WTC11 (cell line): ENCODE measurements around the gene CDK5RAP2. TPM values are rescaled to one million over a fixed set of nuclear protein-coding genes. Genes with fewer than 3 reads are reported as not detected.

Experiments used
- ATAC-seq: fragments of 200-7000 bp; cut with Tn5 transposase; 2 replicates; pipeline ENCODE4 v1.10.0; 2021; ENCODE audit warnings: mild to moderate bottlenecking, moderate library complexity
- CTCF ChIA-PET: fragments of 300-600 bp; sonication (Branson Sonifier 250); formaldehyde crosslinking; loops from one replicate; lab custom pipeline; 2021; ENCODE audit warnings: antibody characterized with exemption; lab: Charles Lee
- POLR2A ChIA-PET: fragments of 350-600 bp; sonication (Branson Sonifier 250); formaldehyde crosslinking; loops from one replicate; lab custom pipeline; 2021; ENCODE audit warnings: antibody characterized with exemption; lab: Charles Lee
- DNase-seq: peaks from one replicate; pipeline ENCODE4 v3.0.0; 2021; ENCODE audit warnings: low spot score
- H3K27ac Mint-ChIP-seq: 2 replicates; pipeline ENCODE4 v1.8.0; 2021; ENCODE audit warnings: mixed read lengths
- H3K27me3 Mint-ChIP-seq: 2 replicates; pipeline ENCODE4 v1.8.0; 2021; ENCODE audit warnings: low read depth, mild to moderate bottlenecking, moderate library complexity, mixed read lengths
- H3K36me3 Mint-ChIP-seq: 2 replicates; pipeline ENCODE4 v1.8.0; 2021; ENCODE audit warnings: mixed read lengths
- H3K4me1 Mint-ChIP-seq: 2 replicates; pipeline ENCODE4 v1.8.0; 2022; ENCODE audit warnings: mixed read lengths
- H3K4me3 Mint-ChIP-seq: 2 replicates; pipeline ENCODE4 v1.8.0; 2021; ENCODE audit warnings: mild to moderate bottlenecking, moderate library complexity, mixed read lengths
- H3K9me3 Mint-ChIP-seq: 2 replicates; pipeline ENCODE4 v1.8.0; 2021; ENCODE audit warnings: mixed read lengths
- CDX4 ChIP-seq: fragments of 250-450 bp; sonication (Bioruptor Pico); IDR thresholded peaks from 2 replicates; pipeline ENCODE4 v1.9.0; 2021; ENCODE audit warnings: moderate library complexity, mild to moderate bottlenecking, inconsistent platforms, borderline replicate concordance
- ERG ChIP-seq: fragments of 250-450 bp; sonication (Bioruptor Pico); IDR thresholded peaks from 2 replicates; pipeline ENCODE4 v1.8.0; 2021; ENCODE audit warnings: mild to moderate bottlenecking
- ESRRA ChIP-seq: sonication (generic); formaldehyde crosslinking; IDR thresholded peaks from 2 replicates; pipeline ENCODE4 v1.8.1; 2022; ENCODE audit warnings: mild to moderate bottlenecking, missing genetic modification reagents, borderline replicate concordance
- HMGA2 ChIP-seq: fragments of 250-450 bp; sonication (Bioruptor Pico); IDR thresholded peaks from 2 replicates; pipeline ENCODE4 v1.4.0; 2021; ENCODE audit warnings: mild to moderate bottlenecking, moderate library complexity
- MLX ChIP-seq: sonication (generic); formaldehyde crosslinking; IDR thresholded peaks from 2 replicates; pipeline ENCODE4 v1.8.1; 2023; ENCODE audit warnings: mild to moderate bottlenecking, missing genetic modification reagents, moderate library complexity
- NFYB ChIP-seq: sonication (generic); formaldehyde crosslinking; conservative IDR thresholded peaks from 2 replicates; pipeline ENCODE4 v1.8.0; 2022; ENCODE audit warnings: low read depth, missing genetic modification reagents
- PRRX2 ChIP-seq: fragments of 250-450 bp; sonication (Bioruptor Pico); IDR thresholded peaks from 2 replicates; pipeline ENCODE4 v1.8.0; 2021; ENCODE audit warnings: mild to moderate bottlenecking
- RORB ChIP-seq: fragments of 250-450 bp; sonication (Bioruptor Pico); IDR thresholded peaks from 2 replicates; pipeline ENCODE4 v1.9.0; 2021; ENCODE audit warnings: mild to moderate bottlenecking
- SMAD3 ChIP-seq: sonication (generic); formaldehyde crosslinking; IDR thresholded peaks from 2 replicates; pipeline ENCODE4 v1.8.0; 2022; ENCODE audit warnings: missing genetic modification reagents, mild to moderate bottlenecking, borderline replicate concordance
- TEAD1 ChIP-seq: sonication (generic); formaldehyde crosslinking; IDR thresholded peaks from 2 replicates; pipeline ENCODE4 v1.8.0; 2022; ENCODE audit warnings: mild to moderate bottlenecking, missing genetic modification reagents
- TEAD4 ChIP-seq: sonication (generic); formaldehyde crosslinking; IDR thresholded peaks from 2 replicates; pipeline ENCODE4 v1.8.0; 2022; ENCODE audit warnings: mild to moderate bottlenecking, missing genetic modification reagents
- USF1 ChIP-seq: sonication (generic); formaldehyde crosslinking; IDR thresholded peaks from 2 replicates; pipeline ENCODE4 v1.8.0; 2022; ENCODE audit warnings: mild to moderate bottlenecking, missing genetic modification reagents
- ZBTB43 ChIP-seq: sonication (generic); formaldehyde crosslinking; IDR thresholded peaks from 2 replicates; pipeline ENCODE4 v1.8.1; 2023; ENCODE audit warnings: mild to moderate bottlenecking, missing genetic modification reagents
- ZNF121 ChIP-seq: sonication (generic); formaldehyde crosslinking; IDR thresholded peaks from 2 replicates; pipeline ENCODE4 v1.8.0; 2023; ENCODE audit warnings: missing genetic modification reagents
- ZNF317 ChIP-seq: sonication (generic); formaldehyde crosslinking; IDR thresholded peaks from 2 replicates; pipeline ENCODE4 v1.8.1; 2023; ENCODE audit warnings: low read depth, mild to moderate bottlenecking, moderate library complexity, missing genetic modification reagents, borderline replicate concordance
- total RNA-seq: library from RNA; stranded (reverse); gene quantifications from 3 replicates; pipeline ENCODE4 v1.2.3, GENCODE V29; 2021
- TF ChIP-seq, protein P1 (sequence below): sonication (generic); formaldehyde crosslinking; IDR thresholded peaks from 2 replicates; pipeline ENCODE4 v1.8.1; 2023; ENCODE audit warnings: mild to moderate bottlenecking, moderate library complexity, missing genetic modification reagents
- TF ChIP-seq, protein P2 (sequence below): sonication (generic); formaldehyde crosslinking; IDR thresholded peaks from 2 replicates; pipeline ENCODE4 v1.8.0; 2022; ENCODE audit warnings: mild to moderate bottlenecking, missing genetic modification reagents
- TF ChIP-seq, protein P3 (sequence below): sonication (generic); formaldehyde crosslinking; IDR thresholded peaks from 2 replicates; pipeline ENCODE4 v1.8.1; 2022; ENCODE audit warnings: low read depth, missing genetic modification reagents, borderline replicate concordance
- TF ChIP-seq, protein P4 (sequence below): sonication (generic); formaldehyde crosslinking; IDR thresholded peaks from 2 replicates; pipeline ENCODE4 v1.8.1; 2023; ENCODE audit warnings: mild to moderate bottlenecking, missing genetic modification reagents, borderline replicate concordance
- TF ChIP-seq, protein P5 (sequence below): fragments of 200-600 bp; IDR thresholded peaks from 2 replicates; pipeline ENCODE4 v1.8.0; 2022; ENCODE audit warnings: antibody characterized with exemption

Gene CDK5RAP2
- total RNA-seq, 1 experiment from 2014 or later, result 48.3 TPM

- no peaks in the 10 kb centered on the region for H3K27me3 Mint-ChIP-seq
- H3K9me3 Mint-ChIP-seq, result no peaks in the 10 kb centered on the region
- DNase-seq, result no peak
- no peaks in the 10 kb centered on the region for H3K4me1 Mint-ChIP-seq
- ATAC-seq, result no peak
- H3K4me3 Mint-ChIP-seq, result no peak overlapping the region
- POLR2A ChIA-PET, result no interaction called here
- H3K27ac Mint-ChIP-seq, result no peak overlapping the region
- CTCF ChIA-PET, result interaction anchor here (1.2 to 2.6 kb wide), 2 partner anchors 36 to 90 kb away, joined by 3 to 11 read pairs; no protein-coding TSS in a partner anchor
- TF ChIP-seq, protein P1, sequence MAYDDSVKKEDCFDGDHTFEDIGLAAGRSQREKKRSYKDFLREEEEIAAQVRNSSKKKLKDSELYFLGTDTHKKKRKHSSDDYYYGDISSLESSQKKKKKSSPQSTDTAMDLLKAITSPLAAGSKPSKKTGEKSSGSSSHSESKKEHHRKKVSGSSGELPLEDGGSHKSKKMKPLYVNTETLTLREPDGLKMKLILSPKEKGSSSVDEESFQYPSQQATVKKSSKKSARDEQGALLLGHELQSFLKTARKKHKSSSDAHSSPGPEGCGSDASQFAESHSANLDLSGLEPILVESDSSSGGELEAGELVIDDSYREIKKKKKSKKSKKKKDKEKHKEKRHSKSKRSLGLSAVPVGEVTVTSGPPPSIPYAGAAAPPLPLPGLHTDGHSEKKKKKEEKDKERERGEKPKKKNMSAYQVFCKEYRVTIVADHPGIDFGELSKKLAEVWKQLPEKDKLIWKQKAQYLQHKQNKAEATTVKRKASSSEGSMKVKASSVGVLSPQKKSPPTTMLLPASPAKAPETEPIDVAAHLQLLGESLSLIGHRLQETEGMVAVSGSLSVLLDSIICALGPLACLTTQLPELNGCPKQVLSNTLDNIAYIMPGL (CRISPR knock-in tag), result no peak
- TF ChIP-seq, protein P2, sequence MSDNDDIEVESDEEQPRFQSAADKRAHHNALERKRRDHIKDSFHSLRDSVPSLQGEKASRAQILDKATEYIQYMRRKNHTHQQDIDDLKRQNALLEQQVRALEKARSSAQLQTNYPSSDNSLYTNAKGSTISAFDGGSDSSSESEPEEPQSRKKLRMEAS (CRISPR knock-in tag), result no peak
- TF ChIP-seq TEAD4, result no peak
- TF ChIP-seq, protein P3, sequence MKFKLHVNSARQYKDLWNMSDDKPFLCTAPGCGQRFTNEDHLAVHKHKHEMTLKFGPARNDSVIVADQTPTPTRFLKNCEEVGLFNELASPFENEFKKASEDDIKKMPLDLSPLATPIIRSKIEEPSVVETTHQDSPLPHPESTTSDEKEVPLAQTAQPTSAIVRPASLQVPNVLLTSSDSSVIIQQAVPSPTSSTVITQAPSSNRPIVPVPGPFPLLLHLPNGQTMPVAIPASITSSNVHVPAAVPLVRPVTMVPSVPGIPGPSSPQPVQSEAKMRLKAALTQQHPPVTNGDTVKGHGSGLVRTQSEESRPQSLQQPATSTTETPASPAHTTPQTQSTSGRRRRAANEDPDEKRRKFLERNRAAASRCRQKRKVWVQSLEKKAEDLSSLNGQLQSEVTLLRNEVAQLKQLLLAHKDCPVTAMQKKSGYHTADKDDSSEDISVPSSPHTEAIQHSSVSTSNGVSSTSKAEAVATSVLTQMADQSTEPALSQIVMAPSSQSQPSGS (CRISPR knock-in tag), result no peak
- TF ChIP-seq, protein P4, sequence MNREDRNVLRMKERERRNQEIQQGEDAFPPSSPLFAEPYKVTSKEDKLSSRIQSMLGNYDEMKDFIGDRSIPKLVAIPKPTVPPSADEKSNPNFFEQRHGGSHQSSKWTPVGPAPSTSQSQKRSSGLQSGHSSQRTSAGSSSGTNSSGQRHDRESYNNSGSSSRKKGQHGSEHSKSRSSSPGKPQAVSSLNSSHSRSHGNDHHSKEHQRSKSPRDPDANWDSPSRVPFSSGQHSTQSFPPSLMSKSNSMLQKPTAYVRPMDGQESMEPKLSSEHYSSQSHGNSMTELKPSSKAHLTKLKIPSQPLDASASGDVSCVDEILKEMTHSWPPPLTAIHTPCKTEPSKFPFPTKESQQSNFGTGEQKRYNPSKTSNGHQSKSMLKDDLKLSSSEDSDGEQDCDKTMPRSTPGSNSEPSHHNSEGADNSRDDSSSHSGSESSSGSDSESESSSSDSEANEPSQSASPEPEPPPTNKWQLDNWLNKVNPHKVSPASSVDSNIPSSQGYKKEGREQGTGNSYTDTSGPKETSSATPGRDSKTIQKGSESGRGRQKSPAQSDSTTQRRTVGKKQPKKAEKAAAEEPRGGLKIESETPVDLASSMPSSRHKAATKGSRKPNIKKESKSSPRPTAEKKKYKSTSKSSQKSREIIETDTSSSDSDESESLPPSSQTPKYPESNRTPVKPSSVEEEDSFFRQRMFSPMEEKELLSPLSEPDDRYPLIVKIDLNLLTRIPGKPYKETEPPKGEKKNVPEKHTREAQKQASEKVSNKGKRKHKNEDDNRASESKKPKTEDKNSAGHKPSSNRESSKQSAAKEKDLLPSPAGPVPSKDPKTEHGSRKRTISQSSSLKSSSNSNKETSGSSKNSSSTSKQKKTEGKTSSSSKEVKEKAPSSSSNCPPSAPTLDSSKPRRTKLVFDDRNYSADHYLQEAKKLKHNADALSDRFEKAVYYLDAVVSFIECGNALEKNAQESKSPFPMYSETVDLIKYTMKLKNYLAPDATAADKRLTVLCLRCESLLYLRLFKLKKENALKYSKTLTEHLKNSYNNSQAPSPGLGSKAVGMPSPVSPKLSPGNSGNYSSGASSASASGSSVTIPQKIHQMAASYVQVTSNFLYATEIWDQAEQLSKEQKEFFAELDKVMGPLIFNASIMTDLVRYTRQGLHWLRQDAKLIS, result no peak
- TF ChIP-seq, protein P5, sequence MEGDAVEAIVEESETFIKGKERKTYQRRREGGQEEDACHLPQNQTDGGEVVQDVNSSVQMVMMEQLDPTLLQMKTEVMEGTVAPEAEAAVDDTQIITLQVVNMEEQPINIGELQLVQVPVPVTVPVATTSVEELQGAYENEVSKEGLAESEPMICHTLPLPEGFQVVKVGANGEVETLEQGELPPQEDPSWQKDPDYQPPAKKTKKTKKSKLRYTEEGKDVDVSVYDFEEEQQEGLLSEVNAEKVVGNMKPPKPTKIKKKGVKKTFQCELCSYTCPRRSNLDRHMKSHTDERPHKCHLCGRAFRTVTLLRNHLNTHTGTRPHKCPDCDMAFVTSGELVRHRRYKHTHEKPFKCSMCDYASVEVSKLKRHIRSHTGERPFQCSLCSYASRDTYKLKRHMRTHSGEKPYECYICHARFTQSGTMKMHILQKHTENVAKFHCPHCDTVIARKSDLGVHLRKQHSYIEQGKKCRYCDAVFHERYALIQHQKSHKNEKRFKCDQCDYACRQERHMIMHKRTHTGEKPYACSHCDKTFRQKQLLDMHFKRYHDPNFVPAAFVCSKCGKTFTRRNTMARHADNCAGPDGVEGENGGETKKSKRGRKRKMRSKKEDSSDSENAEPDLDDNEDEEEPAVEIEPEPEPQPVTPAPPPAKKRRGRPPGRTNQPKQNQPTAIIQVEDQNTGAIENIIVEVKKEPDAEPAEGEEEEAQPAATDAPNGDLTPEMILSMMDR, result no peak
- no peak for TF ChIP-seq ZNF121 (CRISPR knock-in tag)
- no peak for TF ChIP-seq MLX (CRISPR knock-in tag)
- TF ChIP-seq ERG, result no peak
- no peak for TF ChIP-seq RORB (CRISPR knock-in tag)
- TF ChIP-seq ESRRA, result no peak
- TF ChIP-seq USF1 (CRISPR knock-in tag), result no peak
- no peak for TF ChIP-seq SMAD3
- no peak for TF ChIP-seq HMGA2 (CRISPR knock-in tag)
- TF ChIP-seq CDX4 (CRISPR knock-in tag), result no peak
- no peak for TF ChIP-seq NFYB (CRISPR knock-in tag)
- no peak for TF ChIP-seq TEAD1 (CRISPR knock-in tag)
- TF ChIP-seq ZBTB43 (CRISPR knock-in tag), result no peak
- no peak for TF ChIP-seq ZNF317 (CRISPR knock-in tag)
- TF ChIP-seq PRRX2 (CRISPR knock-in tag), result no peak
- peaks cover 43% of the 10 kb centered on the region for H3K36me3 Mint-ChIP-seq
Measured at GRCh38 chr9:120441426-120442307, 138.3 kb downstream of the CDK5RAP2 start.
